Omental fat pad (tissue), 4 donors: Measurements from ENCODE around the gene UBAP2. TPM values are rescaled to one million over a fixed set of nuclear protein-coding genes. Genes with fewer than 3 reads are reported as not detected.

ENCODE experiments used
- ATAC-seq: fragments of 150-250 bp; one replicate; pipeline ENCODE4 v1.9.1; 2016; ENCODE audit warnings: mild to moderate bottlenecking, moderate library complexity; ENCODE audit not compliant: low FRiP score
- DNase-seq: peaks from one replicate; pipeline ENCODE4 v3.0.0-alpha.2; 2019; ENCODE audit warnings: low spot score
- CTCF ChIP-seq, 3 donors: fragments of 450-650 bp; IDR thresholded peaks; one replicate each; pipeline ENCODE4 v1.5.1; 2016 to 2017; ENCODE audit warnings: antibody characterized with exemption in 3 of 3, mild to moderate bottlenecking in 3 of 3, moderate library complexity in 2 of 3
- total RNA-seq, 4 donors: library from RNA; depleted of rRNA; stranded (reverse); fragments of >200 nt; gene quantifications; one replicate each; pipeline ENCODE4 v1.1.0, GENCODE V29; 2016

The UBAP2 gene
- total RNA-seq, 4 donors from 2014 or later, result 16.1 to 27.6 (median 20.9) TPM

- ATAC-seq (no peak), DNase-seq (no peak)
- no peak for TF ChIP-seq CTCF (IDR thresholded peaks at IDR 0.05)
Measured at GRCh38 chr9:34070606-34071324, 22.1 kb upstream of the UBAP2 start.

GRCh38 chr9:34069831-34070230 is 21.1 kb upstream of the UBAP2 start:
- DNase-seq (no peak), ATAC-seq (no peak)
- no peak for TF ChIP-seq CTCF (IDR thresholded peaks at IDR 0.05)

GRCh38 chr9:34065541-34065940 is 16.9 kb upstream of the UBAP2 start:
- DNase-seq (no peak), ATAC-seq (no peak)
- no peak for TF ChIP-seq CTCF (IDR thresholded peaks at IDR 0.05)

GRCh38 chr9:34059954-34060353 is 11.3 kb upstream of the UBAP2 start:
- ATAC-seq, result no peak
- TF ChIP-seq CTCF (IDR thresholded peaks at IDR 0.05), result no peak
- DNase-seq, result no peak

- ATAC-seq (no peak), DNase-seq (no peak)
- TF ChIP-seq CTCF (IDR thresholded peaks at IDR 0.05), result no peak
Measured at GRCh38 chr9:34059281-34059680, 10.6 kb upstream of the UBAP2 start.

GRCh38 chr9:34049630-34050384 is 1.1 kb upstream of the UBAP2 start:
- DNase-seq, result no peak
- no peak for TF ChIP-seq CTCF (IDR thresholded peaks at IDR 0.05)
- no peak for ATAC-seq
